Activated CD4-positive, alpha-beta T cell treated with anti-CD3 and anti-CD28 coated beads for 4 hours (primary cell): Measurements from ENCODE around the gene TNFRSF17.
"Not testable (repeated sequence)": the region's sequence is repeated elsewhere in the genome, so short reads cannot be mapped to it uniquely, and the experiment has no call there.

Experiments used
- DNase-seq, 2 donors: peaks; one replicate each; pipeline ENCODE4 v3.0.0-alpha.2; 2020

Gene TNFRSF17

GRCh38 chr16:11964761-11965551 is at the start of gene TNFRSF17:
TNFRSF17 (plus strand) TSS chr16:11965210; CDS start chr16:11965325, 115 bp downstream.
- DNase-seq: no peak

- peak; percentile 99 to 100 for DNase-seq
Observed at GRCh38 chr16:11915644-11916523, 49.1 kb upstream of the TNFRSF17 start, which contains the start of gene GSPT1. GSPT1 (minus strand) TSS chr16:11915956; CDS start chr16:11915720, 236 bp downstream.

- no peak for DNase-seq
Observed at GRCh38 chr16:11916524-11917285, 48.3 kb upstream of the TNFRSF17 start.

GRCh38 chr16:11924046-11924445 is 41.0 kb upstream of the TNFRSF17 start:
- not testable (repeated sequence) for DNase-seq

- not testable (repeated sequence) for DNase-seq
Observed at GRCh38 chr16:11927350-11927749, 37.7 kb upstream of the TNFRSF17 start.

GRCh38 chr16:11941945-11942344 is 23.1 kb upstream of the TNFRSF17 start, which contains the start of gene NPIPB2:
NPIPB2 (minus strand) TSS chr16:11942045; CDS start chr16:11942045, 0 bp downstream.
- not testable (repeated sequence) for DNase-seq

- DNase-seq: no peak
Observed at GRCh38 chr16:11946433-11946832, 18.6 kb upstream of the TNFRSF17 start.

- no peak for DNase-seq
Observed at GRCh38 chr16:11948819-11949218, 16.2 kb upstream of the TNFRSF17 start.

- DNase-seq: no peak
Observed at GRCh38 chr16:11949527-11949926, 15.5 kb upstream of the TNFRSF17 start.

GRCh38 chr16:11950388-11950787 is 14.6 kb upstream of the TNFRSF17 start:
- no peak for DNase-seq

GRCh38 chr16:11953576-11953975 is 11.4 kb upstream of the TNFRSF17 start:
- not testable (repeated sequence) for DNase-seq

- no peak for DNase-seq
Observed at GRCh38 chr16:11955713-11956123, 9.3 kb upstream of the TNFRSF17 start.

- no peak for DNase-seq
Observed at GRCh38 chr16:11956558-11956957, 8.5 kb upstream of the TNFRSF17 start.

- no peak for DNase-seq
Observed at GRCh38 chr16:11957591-11958395, 7.2 kb upstream of the TNFRSF17 start.

GRCh38 chr16:11962457-11962856 is 2.6 kb upstream of the TNFRSF17 start:
- not testable (repeated sequence) for DNase-seq

GRCh38 chr16:11962978-11963377 is 2.0 kb upstream of the TNFRSF17 start:
- DNase-seq: not testable (repeated sequence)

- no peak for DNase-seq
Observed at GRCh38 chr16:11963706-11964105, 1.3 kb upstream of the TNFRSF17 start.

- DNase-seq: no peak
Observed at GRCh38 chr16:11966173-11966572, 1.2 kb downstream of the TNFRSF17 start.

- DNase-seq: no peak
Observed at GRCh38 chr16:11967195-11967911, 2.3 kb downstream of the TNFRSF17 start.

GRCh38 chr16:11968577-11968976 is 3.6 kb downstream of the TNFRSF17 start:
- no peak for DNase-seq

- not testable (repeated sequence) for DNase-seq
Observed at GRCh38 chr16:11970292-11970691, 5.3 kb downstream of the TNFRSF17 start.
